Stimulated activated CD8-positive, alpha-beta memory T cell treated with anti-CD3 and anti-CD28 coated beads, Interleukin-4, amount 100 ng/mL, for 4 hours (primary cell): ENCODE data around the gene IGFBP2.

Experiments used
- DNase-seq, 2 donors: peaks; one replicate each; pipeline ENCODE4 v3.0.0-alpha.2; 2020; ENCODE audit warnings: low read depth in 2 of 2, low spot score in 1 of 2

The IGFBP2 gene

GRCh38 chr2:216661639-216662375, 28.6 kb downstream of the IGFBP2 start:
- DNase-seq: no peak

- no peak for DNase-seq
Observed at GRCh38 chr2:216663106-216663505, 29.9 kb downstream of the IGFBP2 start.

GRCh38 chr2:216663846-216664245, 30.6 kb downstream of the IGFBP2 start:
- no peak for DNase-seq

- no peak for DNase-seq
Observed at GRCh38 chr2:216664593-216665034, 31.4 kb downstream of the IGFBP2 start.

GRCh38 chr2:216665242-216665641, 32.0 kb downstream of the IGFBP2 start:
- no peak for DNase-seq

GRCh38 chr2:216665717-216666116, 32.5 kb downstream of the IGFBP2 start:
- no peak for DNase-seq

GRCh38 chr2:216666461-216667233, 33.4 kb downstream of the IGFBP2 start:
- peak; percentile 24 to 32 for DNase-seq

GRCh38 chr2:216670266-216671080, 37.3 kb downstream of the IGFBP2 start:
- no peak for DNase-seq

- no peak for DNase-seq
Observed at GRCh38 chr2:216671081-216671411, 37.8 kb downstream of the IGFBP2 start.

- DNase-seq: no peak
Observed at GRCh38 chr2:216671791-216672343, 38.6 kb downstream of the IGFBP2 start.

GRCh38 chr2:216672466-216672865, 39.2 kb downstream of the IGFBP2 start:
- no peak for DNase-seq

GRCh38 chr2:216673021-216673420, 39.8 kb downstream of the IGFBP2 start:
- no peak for DNase-seq

- DNase-seq: no peak
Observed at GRCh38 chr2:216673609-216674008, 40.4 kb downstream of the IGFBP2 start.

GRCh38 chr2:216674376-216674775, 41.2 kb downstream of the IGFBP2 start:
- no peak for DNase-seq

GRCh38 chr2:216676630-216677029, 43.4 kb downstream of the IGFBP2 start:
- no peak for DNase-seq

- no peak for DNase-seq
Observed at GRCh38 chr2:216677439-216678097, 44.3 kb downstream of the IGFBP2 start.

GRCh38 chr2:216678098-216678465, 44.9 kb downstream of the IGFBP2 start:
- no peak for DNase-seq

GRCh38 chr2:216678813-216679657, 45.8 kb downstream of the IGFBP2 start:
- DNase-seq: no peak

GRCh38 chr2:216679658-216680024, 46.4 kb downstream of the IGFBP2 start:
- no peak for DNase-seq

- DNase-seq: no peak
Observed at GRCh38 chr2:216680951-216681629, 47.9 kb downstream of the IGFBP2 start.
